Spinal cord (tissue), 10 donors: ENCODE data around the gene TRDMT1. TPM values are rescaled to one million over a fixed set of nuclear protein-coding genes. Genes with fewer than 3 reads are reported as not detected.

Experiments
- DNase-seq, 6 donors: peaks; one replicate each; pipeline versions ENCODE4 v3.0.0 to v3.0.0-alpha.2; 2013 to 2015; ENCODE audit warnings: low spot score in 6 of 6, low read depth in 4 of 6
- H3K27ac ChIP-seq: one replicate; pipeline ENCODE4 v1.5.1; 2013; ENCODE audit warnings: low read depth, low read length, control low read depth
- H3K27me3 ChIP-seq: one replicate; pipeline ENCODE4 v1.6.1; 2013; ENCODE audit warnings: low read length; ENCODE audit not compliant: control insufficient read depth, insufficient read depth
- H3K36me3 ChIP-seq: one replicate; pipeline ENCODE4 v1.6.1; 2013; ENCODE audit warnings: low read length; ENCODE audit not compliant: control insufficient read depth, insufficient read depth
- H3K4me1 ChIP-seq: one replicate; pipeline ENCODE4 v1.6.1; 2013; ENCODE audit warnings: low read length; ENCODE audit not compliant: control insufficient read depth, insufficient read depth
- H3K4me3 ChIP-seq: one replicate; pipeline ENCODE4 v1.5.1; 2013; ENCODE audit warnings: low read depth, low read length, control low read depth
- H3K9me3 ChIP-seq: one replicate; pipeline ENCODE4 v1.6.1; 2013; ENCODE audit warnings: low read length; ENCODE audit not compliant: control insufficient read depth, insufficient read depth
- WGBS: methylation state at CpG from one replicate; pipeline ENCODE4 v1.1.5; 2013; ENCODE audit warnings: missing lambda C conversion rate; ENCODE audit not compliant: insufficient coverage; 5-methylcytosine and 5-hydroxymethylcytosine counted together
- polyA plus RNA-seq, 2 donors: library from polyadenylated mRNA; unstranded; fragments of 120-200 nt; gene quantifications; one replicate each; pipeline ENCODE4 v1.2.1, GENCODE V29; 2013; ENCODE audit not compliant: insufficient read length in 2 of 2
- total RNA-seq, 2 donors: library from RNA; depleted of rRNA in 1 of 2; stranded (reverse); fragments of 120-200 nt in 1 of 2; fragments of >200 nt in 1 of 2; gene quantifications; one replicate each; pipeline versions ENCODE4 v1.2.3 to v1.2.4, GENCODE V29; 2013 to 2014
- donor health status: healthy.

Gene TRDMT1
- total and polyA plus RNA-seq, 4 donors = 10.4 to 34.1 (median 14.4) TPM

- Histone ChIP-seq H3K27me3 (peaks cover 6% of the 10 kb centered on the region), H3K27ac (no peak overlapping the region), H3K4me1 (peaks cover 28% of the 10 kb centered on the region), H3K9me3 (no peaks in the 10 kb centered on the region), H3K4me3 (no peak overlapping the region), H3K36me3 (peaks cover 10% of the 10 kb centered on the region)
- no CpG with 5 or more reads among the region's 4 CpGs for WGBS
- DNase-seq = no peak
These were observed 24.3 kb upstream of the TRDMT1 start for GRCh38 chr10:17225808-17226207.

GRCh38 chr10:17222329-17222728 is 20.9 kb upstream of the TRDMT1 start:
- no peak for DNase-seq
- H3K27ac ChIP-seq = no peak overlapping the region
- H3K4me3 ChIP-seq = no peak overlapping the region
- H3K27me3 ChIP-seq = peaks cover 2% of the 10 kb centered on the region
- H3K4me1 ChIP-seq = peaks cover 6% of the 10 kb centered on the region
- H3K36me3 ChIP-seq = no peaks in the 10 kb centered on the region
- no peaks in the 10 kb centered on the region for H3K9me3 ChIP-seq
- 72% methylated on average over 4 of the region's 4 CpGs for WGBS

- H3K4me1 ChIP-seq = no peaks in the 10 kb centered on the region
- no peaks in the 10 kb centered on the region for H3K27me3 ChIP-seq
- DNase-seq = no peak
- H3K9me3 ChIP-seq = no peaks in the 10 kb centered on the region
- no peak overlapping the region for H3K27ac ChIP-seq
- WGBS = no CpG with 5 or more reads among the region's 1 CpG
- no peak overlapping the region for H3K4me3 ChIP-seq
- H3K36me3 ChIP-seq = no peaks in the 10 kb centered on the region
These were observed 19.2 kb upstream of the TRDMT1 start for GRCh38 chr10:17220652-17221100.

- no peaks in the 10 kb centered on the region for H3K27me3 ChIP-seq
- no peaks in the 10 kb centered on the region for H3K36me3 ChIP-seq
- no peak for DNase-seq
- no peaks in the 10 kb centered on the region for H3K9me3 ChIP-seq
- H3K4me3 ChIP-seq = no peak overlapping the region
- no peak overlapping the region for H3K27ac ChIP-seq
- WGBS = no CpG with 5 or more reads among the region's 2 CpGs
- no peaks in the 10 kb centered on the region for H3K4me1 ChIP-seq
These were observed 17.6 kb upstream of the TRDMT1 start for GRCh38 chr10:17219024-17219423.

- DNase-seq = no peak
- no peak overlapping the region for H3K27ac ChIP-seq
These were observed 16.3 kb upstream of the TRDMT1 start for GRCh38 chr10:17217631-17218232.

GRCh38 chr10:17216901-17217395 is 15.5 kb upstream of the TRDMT1 start:
- no peak for DNase-seq
- Histone ChIP-seq H3K4me1 (no peaks in the 10 kb centered on the region), H3K27me3 (no peaks in the 10 kb centered on the region), H3K36me3 (no peaks in the 10 kb centered on the region), H3K9me3 (no peaks in the 10 kb centered on the region), H3K4me3 (no peak overlapping the region), H3K27ac (no peak overlapping the region)
- 80% methylated on average over 1 of the region's 6 CpGs for WGBS

More at GRCh38 chr10:17217631-17218232, 16.3 kb upstream of the TRDMT1 start:
- Histone ChIP-seq H3K27me3 (no peaks in the 10 kb centered on the region), H3K9me3 (no peaks in the 10 kb centered on the region), H3K36me3 (no peaks in the 10 kb centered on the region), H3K4me3 (no peak overlapping the region), H3K4me1 (no peaks in the 10 kb centered on the region)
- WGBS = no CpG with 5 or more reads among the region's 1 CpG

GRCh38 chr10:17216217-17216900 is 14.9 kb upstream of the TRDMT1 start:
- Histone ChIP-seq H3K27ac (no peak overlapping the region), H3K4me1 (no peaks in the 10 kb centered on the region), H3K36me3 (no peaks in the 10 kb centered on the region), H3K27me3 (no peaks in the 10 kb centered on the region), H3K4me3 (no peak overlapping the region), H3K9me3 (no peaks in the 10 kb centered on the region)
- no peak for DNase-seq
- 85% methylated on average over 5 of the region's 5 CpGs for WGBS

- no peak overlapping the region for H3K4me3 ChIP-seq
- WGBS = no CpG with 5 or more reads among the region's 2 CpGs
- no peaks in the 10 kb centered on the region for H3K36me3 ChIP-seq
- no peaks in the 10 kb centered on the region for H3K9me3 ChIP-seq
- no peaks in the 10 kb centered on the region for H3K4me1 ChIP-seq
- no peaks in the 10 kb centered on the region for H3K27me3 ChIP-seq
- DNase-seq = no peak
- peak overlapping the region; percentile 8 for H3K27ac ChIP-seq
These were observed 14.3 kb upstream of the TRDMT1 start for GRCh38 chr10:17215782-17216122.

GRCh38 chr10:17214971-17215781 is 13.7 kb upstream of the TRDMT1 start:
- Histone ChIP-seq H3K27ac (peak overlapping the region; percentile 48), H3K9me3 (no peaks in the 10 kb centered on the region), H3K27me3 (no peaks in the 10 kb centered on the region), H3K4me3 (no peak overlapping the region), H3K4me1 (no peaks in the 10 kb centered on the region), H3K36me3 (no peaks in the 10 kb centered on the region)
- 76% methylated on average over 8 of the region's 9 CpGs for WGBS
- DNase-seq = no peak
